ENCODE measurements around the gene PPP2R3C. TPM values are rescaled to one million over a fixed set of nuclear protein-coding genes. Genes with fewer than 3 reads are reported as not detected.

The PPP2R3C gene
- total and polyA plus RNA-seq, 2 of the 13 experiments (the other 11 are each of a cell fraction or from before 2014, with no cell fraction given), result 63.4 to 102 TPM

DNA sequence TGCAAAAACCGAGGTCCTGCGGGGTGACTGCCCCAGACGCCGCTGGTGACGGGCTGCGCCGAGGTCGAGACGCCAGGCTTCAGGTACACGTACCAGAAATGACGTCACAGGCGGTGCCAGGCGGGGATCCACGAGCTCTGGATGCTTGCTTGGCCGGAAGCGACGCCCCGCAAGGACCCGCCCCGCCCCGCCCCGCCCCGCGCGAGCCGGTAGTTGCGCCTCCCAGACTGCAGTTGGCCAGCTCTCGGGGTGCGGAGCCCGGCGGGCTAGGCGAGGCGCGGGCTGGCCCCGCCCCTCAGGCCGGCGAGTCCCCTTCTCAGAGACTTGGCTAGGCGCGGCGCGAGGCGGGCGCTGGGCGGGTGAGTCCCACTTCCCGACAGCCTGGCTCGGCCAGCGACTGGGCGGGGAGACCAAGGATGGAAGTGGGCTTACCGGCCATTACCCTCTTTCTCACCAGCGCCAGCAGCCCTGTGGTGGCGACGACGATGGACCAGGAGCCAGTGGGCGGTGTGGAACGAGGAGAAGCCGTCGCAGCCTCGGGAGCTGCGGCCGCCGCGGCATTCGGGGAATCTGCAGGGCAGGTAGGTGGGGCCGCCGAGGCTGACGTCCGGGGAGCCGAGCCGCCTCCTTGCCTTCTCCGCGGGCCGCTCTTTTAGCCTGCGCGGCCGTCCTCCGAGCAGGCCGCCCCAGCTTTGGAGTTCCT is 75.6 kb downstream of the PPP2R3C start, which contains the start of gene FAM177A1 (continued):
- TF ChIP-seq, protein P1, sequence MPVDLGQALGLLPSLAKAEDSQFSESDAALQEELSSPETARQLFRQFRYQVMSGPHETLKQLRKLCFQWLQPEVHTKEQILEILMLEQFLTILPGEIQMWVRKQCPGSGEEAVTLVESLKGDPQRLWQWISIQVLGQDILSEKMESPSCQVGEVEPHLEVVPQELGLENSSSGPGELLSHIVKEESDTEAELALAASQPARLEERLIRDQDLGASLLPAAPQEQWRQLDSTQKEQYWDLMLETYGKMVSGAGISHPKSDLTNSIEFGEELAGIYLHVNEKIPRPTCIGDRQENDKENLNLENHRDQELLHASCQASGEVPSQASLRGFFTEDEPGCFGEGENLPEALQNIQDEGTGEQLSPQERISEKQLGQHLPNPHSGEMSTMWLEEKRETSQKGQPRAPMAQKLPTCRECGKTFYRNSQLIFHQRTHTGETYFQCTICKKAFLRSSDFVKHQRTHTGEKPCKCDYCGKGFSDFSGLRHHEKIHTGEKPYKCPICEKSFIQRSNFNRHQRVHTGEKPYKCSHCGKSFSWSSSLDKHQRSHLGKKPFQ (CRISPR knock-in tag; IDR thresholded peaks at IDR 0.05; ENCODE audit: insufficient replicate concordance), result peak; percentile 96
- no peak for TF ChIP-seq ZNF672 (CRISPR knock-in tag; IDR thresholded peaks at IDR 0.05)
- no peak for TF ChIP-seq SCMH1 (CRISPR knock-in tag; IDR thresholded peaks at IDR 0.05; ENCODE audit: borderline replicate concordance)
- TF ChIP-seq EEA1 (CRISPR knock-in tag; IDR thresholded peaks at IDR 0.05; ENCODE audit: borderline replicate concordance), result peak; percentile 91; the same call in 1 of the 2 replicates
- TF ChIP-seq, protein P2, sequence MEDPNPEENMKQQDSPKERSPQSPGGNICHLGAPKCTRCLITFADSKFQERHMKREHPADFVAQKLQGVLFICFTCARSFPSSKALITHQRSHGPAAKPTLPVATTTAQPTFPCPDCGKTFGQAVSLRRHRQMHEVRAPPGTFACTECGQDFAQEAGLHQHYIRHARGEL (CRISPR knock-in tag; IDR thresholded peaks at IDR 0.05), result peak; percentile 93
- peak; percentile 88; the same call in 1 of the 2 replicates for TF ChIP-seq HDAC2 (CRISPR knock-in tag; IDR thresholded peaks at IDR 0.05)
- TF ChIP-seq NFKB2 (CRISPR knock-in tag; IDR thresholded peaks at IDR 0.05; ENCODE audit: borderline replicate concordance), result peak; percentile 99
- TF ChIP-seq RFX5 (IDR thresholded peaks at IDR 0.05; ENCODE audit: low read depth, low read length), result peak; percentile 85
- TF ChIP-seq ZNF335 (CRISPR knock-in tag; IDR thresholded peaks at IDR 0.05), result peak; percentile 61
- TF ChIP-seq SP4 (CRISPR knock-in tag; IDR thresholded peaks at IDR 0.05), result peak; percentile 96
- TF ChIP-seq ZBTB8A (CRISPR knock-in tag; IDR thresholded peaks at IDR 0.05; ENCODE audit: borderline replicate concordance, low read depth), result no peak
- TF ChIP-seq ZNF468 (CRISPR knock-in tag; IDR thresholded peaks at IDR 0.05), result peak; percentile 97
- TF ChIP-seq ZFP90 (CRISPR knock-in tag; IDR thresholded peaks at IDR 0.05; ENCODE audit: borderline replicate concordance), result peak; percentile 92
- peak; percentile 78 for TF ChIP-seq ELF1 (CRISPR knock-in tag; IDR thresholded peaks at IDR 0.05)
- TF ChIP-seq, protein P3, sequence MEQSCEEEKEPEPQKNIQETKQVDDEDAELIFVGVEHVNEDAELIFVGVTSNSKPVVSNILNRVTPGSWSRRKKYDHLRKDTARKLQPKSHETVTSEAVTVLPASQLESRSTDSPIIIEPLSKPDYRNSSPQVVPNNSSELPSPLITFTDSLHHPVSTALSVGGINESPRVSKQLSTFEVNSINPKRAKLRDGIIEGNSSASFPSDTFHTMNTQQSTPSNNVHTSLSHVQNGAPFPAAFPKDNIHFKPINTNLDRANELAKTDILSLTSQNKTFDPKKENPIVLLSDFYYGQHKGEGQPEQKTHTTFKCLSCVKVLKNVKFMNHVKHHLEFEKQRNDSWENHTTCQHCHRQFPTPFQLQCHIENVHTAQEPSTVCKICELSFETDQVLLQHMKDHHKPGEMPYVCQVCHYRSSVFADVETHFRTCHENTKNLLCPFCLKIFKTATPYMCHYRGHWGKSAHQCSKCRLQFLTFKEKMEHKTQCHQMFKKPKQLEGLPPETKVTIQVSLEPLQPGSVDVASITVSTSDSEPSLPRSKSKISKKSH (CRISPR knock-in tag; IDR thresholded peaks at IDR 0.05; ENCODE audit: borderline replicate concordance), result peak; percentile 98
- TF ChIP-seq ZNF776 (CRISPR knock-in tag; IDR thresholded peaks at IDR 0.05), result peak; percentile 100
- TF ChIP-seq, protein P4, sequence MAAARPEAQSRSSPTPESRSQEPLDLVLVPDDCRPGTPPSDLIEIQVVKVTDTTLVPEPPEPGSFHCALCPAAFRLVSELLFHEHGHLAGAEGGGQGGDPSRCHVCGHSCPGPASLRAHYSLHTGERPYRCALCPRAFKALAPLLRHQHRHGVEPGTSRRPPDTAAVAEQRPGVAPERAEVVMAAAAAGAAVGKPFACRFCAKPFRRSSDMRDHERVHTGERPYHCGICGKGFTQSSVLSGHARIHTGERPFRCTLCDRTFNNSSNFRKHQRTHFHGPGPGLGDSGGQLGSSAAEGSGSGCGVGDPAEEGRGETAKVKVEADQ (CRISPR knock-in tag; IDR thresholded peaks at IDR 0.05; ENCODE audit: borderline replicate concordance), result peak; percentile 97
- TF ChIP-seq, protein P5, sequence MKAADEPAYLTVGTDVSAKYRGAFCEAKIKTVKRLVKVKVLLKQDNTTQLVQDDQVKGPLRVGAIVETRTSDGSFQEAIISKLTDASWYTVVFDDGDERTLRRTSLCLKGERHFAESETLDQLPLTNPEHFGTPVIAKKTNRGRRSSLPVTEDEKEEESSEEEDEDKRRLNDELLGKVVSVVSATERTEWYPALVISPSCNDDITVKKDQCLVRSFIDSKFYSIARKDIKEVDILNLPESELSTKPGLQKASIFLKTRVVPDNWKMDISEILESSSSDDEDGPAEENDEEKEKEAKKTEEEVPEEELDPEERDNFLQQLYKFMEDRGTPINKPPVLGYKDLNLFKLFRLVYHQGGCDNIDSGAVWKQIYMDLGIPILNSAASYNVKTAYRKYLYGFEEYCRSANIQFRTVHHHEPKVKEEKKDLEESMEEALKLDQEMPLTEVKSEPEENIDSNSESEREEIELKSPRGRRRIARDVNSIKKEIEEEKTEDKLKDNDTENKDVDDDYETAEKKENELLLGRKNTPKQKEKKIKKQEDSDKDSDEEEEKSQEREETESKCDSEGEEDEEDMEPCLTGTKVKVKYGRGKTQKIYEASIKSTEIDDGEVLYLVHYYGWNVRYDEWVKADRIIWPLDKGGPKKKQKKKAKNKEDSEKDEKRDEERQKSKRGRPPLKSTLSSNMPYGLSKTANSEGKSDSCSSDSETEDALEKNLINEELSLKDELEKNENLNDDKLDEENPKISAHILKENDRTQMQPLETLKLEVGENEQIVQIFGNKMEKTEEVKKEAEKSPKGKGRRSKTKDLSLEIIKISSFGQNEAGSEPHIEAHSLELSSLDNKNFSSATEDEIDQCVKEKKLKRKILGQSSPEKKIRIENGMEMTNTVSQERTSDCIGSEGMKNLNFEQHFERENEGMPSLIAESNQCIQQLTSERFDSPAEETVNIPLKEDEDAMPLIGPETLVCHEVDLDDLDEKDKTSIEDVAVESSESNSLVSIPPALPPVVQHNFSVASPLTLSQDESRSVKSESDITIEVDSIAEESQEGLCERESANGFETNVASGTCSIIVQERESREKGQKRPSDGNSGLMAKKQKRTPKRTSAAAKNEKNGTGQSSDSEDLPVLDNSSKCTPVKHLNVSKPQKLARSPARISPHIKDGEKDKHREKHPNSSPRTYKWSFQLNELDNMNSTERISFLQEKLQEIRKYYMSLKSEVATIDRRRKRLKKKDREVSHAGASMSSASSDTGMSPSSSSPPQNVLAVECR (CRISPR knock-in tag; IDR thresholded peaks at IDR 0.05; ENCODE audit: borderline replicate concordance), result peak; percentile 99
- TF ChIP-seq KLF13 (CRISPR knock-in tag; IDR thresholded peaks at IDR 0.05), result peak; percentile 99
